Nephron (organoid): ENCODE measurements around the gene ARMC2.

Experiments
- H3K27ac Mint-ChIP-seq, 3 experiments: 2 replicates each; pipeline ENCODE4 v1.8.0; 2020; ENCODE audit warnings: mixed read lengths in 3 of 3, mild to moderate bottlenecking in 2 of 3, moderate library complexity in 1 of 3
- H3K27me3 Mint-ChIP-seq: 2 replicates; pipeline ENCODE4 v1.8.0; 2021; ENCODE audit warnings: low read depth, mild to moderate bottlenecking, moderate library complexity, mixed read lengths
- H3K36me3 Mint-ChIP-seq: 2 replicates; pipeline ENCODE4 v1.8.0; 2020; ENCODE audit warnings: low read depth, mixed read lengths
- H3K4me1 Mint-ChIP-seq: 2 replicates; pipeline ENCODE4 v1.8.0; 2020; ENCODE audit warnings: mixed read lengths
- H3K4me3 Mint-ChIP-seq, 3 experiments: 2 replicates each; pipeline ENCODE4 v1.8.0; 2020; ENCODE audit warnings: mild to moderate bottlenecking in 3 of 3, mixed read lengths in 3 of 3, moderate library complexity in 2 of 3
- H3K9me3 Mint-ChIP-seq: 2 replicates; pipeline ENCODE4 v1.8.0; 2020; ENCODE audit warnings: mixed read lengths
- CTCF ChIP-seq, 3 experiments: fragments of 200-600 bp; sonication (generic); IDR thresholded peaks; one replicate each; pipeline ENCODE4 v1.5.0; 2021; ENCODE audit warnings: antibody characterized with exemption in 3 of 3; ENCODE audit not compliant: unreplicated experiment in 3 of 3

Gene ARMC2

GRCh38 chr6:108996208-108996607 is 148.0 kb downstream of the ARMC2 start:
- H3K36me3 Mint-ChIP-seq: peaks cover 32% of the 10 kb centered on the region
- TF ChIP-seq CTCF (IDR thresholded peaks at IDR 0.05; ENCODE audit: unreplicated experiment in 3 of 3): no peak
- H3K4me1 Mint-ChIP-seq: peaks cover 11% of the 10 kb centered on the region
- H3K27me3 Mint-ChIP-seq: no peaks in the 10 kb centered on the region
- no peaks in the 10 kb centered on the region for H3K9me3 Mint-ChIP-seq
- no peak overlapping the region for H3K27ac Mint-ChIP-seq
- H3K4me3 Mint-ChIP-seq: no peak overlapping the region

- Mint-ChIP-seq H3K9me3 (no peaks in the 10 kb centered on the region), H3K27me3 (no peaks in the 10 kb centered on the region), H3K27ac (no peak overlapping the region), H3K4me3 (no peak overlapping the region), H3K4me1 (peaks cover 25% of the 10 kb centered on the region), H3K36me3 (peaks cover 19% of the 10 kb centered on the region)
- TF ChIP-seq CTCF (IDR thresholded peaks at IDR 0.05; ENCODE audit: unreplicated experiment in 3 of 3): no peak
Measured at GRCh38 chr6:108998485-108998884, 150.3 kb downstream of the ARMC2 start.

- H3K36me3 Mint-ChIP-seq: peaks cover 15% of the 10 kb centered on the region
- no peak overlapping the region for H3K27ac Mint-ChIP-seq
- peaks cover 25% of the 10 kb centered on the region for H3K4me1 Mint-ChIP-seq
- no peak overlapping the region for H3K4me3 Mint-ChIP-seq
- TF ChIP-seq CTCF (IDR thresholded peaks at IDR 0.05; ENCODE audit: unreplicated experiment in 3 of 3): no peak
- no peaks in the 10 kb centered on the region for H3K9me3 Mint-ChIP-seq
- H3K27me3 Mint-ChIP-seq: no peaks in the 10 kb centered on the region
Measured at GRCh38 chr6:108999428-108999827, 151.2 kb downstream of the ARMC2 start.

- H3K4me1 Mint-ChIP-seq: peaks cover 25% of the 10 kb centered on the region
- H3K36me3 Mint-ChIP-seq: peaks cover 14% of the 10 kb centered on the region
Measured at GRCh38 chr6:109000289-109000688, 152.1 kb downstream of the ARMC2 start.

GRCh38 chr6:109001291-109001894 is 153.2 kb downstream of the ARMC2 start:
- TF ChIP-seq CTCF (IDR thresholded peaks at IDR 0.05; ENCODE audit: unreplicated experiment in 3 of 3): no peak
- Mint-ChIP-seq H3K4me1 (peaks cover 25% of the 10 kb centered on the region), H3K4me3 (no peak overlapping the region), H3K27ac (peak overlapping the region; percentile 56 to 71 (median 60)), H3K9me3 (no peaks in the 10 kb centered on the region), H3K36me3 (peaks cover 9% of the 10 kb centered on the region), H3K27me3 (no peaks in the 10 kb centered on the region)

More at GRCh38 chr6:109000289-109000688, 152.1 kb downstream of the ARMC2 start:
- Mint-ChIP-seq H3K27ac (peak overlapping the region in 1 of 3 experiments; percentile 21), H3K9me3 (no peaks in the 10 kb centered on the region), H3K4me3 (no peak overlapping the region), H3K27me3 (no peaks in the 10 kb centered on the region)
- no peak for TF ChIP-seq CTCF (IDR thresholded peaks at IDR 0.05; ENCODE audit: unreplicated experiment in 3 of 3)

GRCh38 chr6:109002051-109002697 is 154.0 kb downstream of the ARMC2 start:
- Mint-ChIP-seq H3K27me3 (no peaks in the 10 kb centered on the region), H3K36me3 (peaks cover 6% of the 10 kb centered on the region), H3K9me3 (no peaks in the 10 kb centered on the region), H3K4me1 (peaks cover 25% of the 10 kb centered on the region), H3K4me3 (no peak overlapping the region), H3K27ac (peak overlapping the region; percentile 48 to 71 (median 60))
- TF ChIP-seq CTCF (IDR thresholded peaks at IDR 0.05; ENCODE audit: unreplicated experiment in 3 of 3): no peak
